T-helper 2 cell treated with Interferon-gamma antibody and Interleukin-4, amounts not matched to agents 100 ng/mL and 5 ng/mL, for 36 hours (primary cell): Measurements from ENCODE around the gene HMGA1. TPM values are rescaled to one million over a fixed set of nuclear protein-coding genes. Genes with fewer than 3 reads are reported as not detected.

Experiments used
- intact Hi-C: fragments of 100-400 bp; cut with micrococcal nuclease; formaldehyde crosslinking; loops from one replicate; pipeline ENCODE4 v1.15.1; 2023
- total RNA-seq: library from RNA; stranded (reverse); gene quantifications from 2 replicates; pipeline ENCODE4 v1.2.3, GENCODE V29; 2022

Gene HMGA1
- total RNA-seq, 1 donor from 2014 or later, result 293 TPM

DNA sequence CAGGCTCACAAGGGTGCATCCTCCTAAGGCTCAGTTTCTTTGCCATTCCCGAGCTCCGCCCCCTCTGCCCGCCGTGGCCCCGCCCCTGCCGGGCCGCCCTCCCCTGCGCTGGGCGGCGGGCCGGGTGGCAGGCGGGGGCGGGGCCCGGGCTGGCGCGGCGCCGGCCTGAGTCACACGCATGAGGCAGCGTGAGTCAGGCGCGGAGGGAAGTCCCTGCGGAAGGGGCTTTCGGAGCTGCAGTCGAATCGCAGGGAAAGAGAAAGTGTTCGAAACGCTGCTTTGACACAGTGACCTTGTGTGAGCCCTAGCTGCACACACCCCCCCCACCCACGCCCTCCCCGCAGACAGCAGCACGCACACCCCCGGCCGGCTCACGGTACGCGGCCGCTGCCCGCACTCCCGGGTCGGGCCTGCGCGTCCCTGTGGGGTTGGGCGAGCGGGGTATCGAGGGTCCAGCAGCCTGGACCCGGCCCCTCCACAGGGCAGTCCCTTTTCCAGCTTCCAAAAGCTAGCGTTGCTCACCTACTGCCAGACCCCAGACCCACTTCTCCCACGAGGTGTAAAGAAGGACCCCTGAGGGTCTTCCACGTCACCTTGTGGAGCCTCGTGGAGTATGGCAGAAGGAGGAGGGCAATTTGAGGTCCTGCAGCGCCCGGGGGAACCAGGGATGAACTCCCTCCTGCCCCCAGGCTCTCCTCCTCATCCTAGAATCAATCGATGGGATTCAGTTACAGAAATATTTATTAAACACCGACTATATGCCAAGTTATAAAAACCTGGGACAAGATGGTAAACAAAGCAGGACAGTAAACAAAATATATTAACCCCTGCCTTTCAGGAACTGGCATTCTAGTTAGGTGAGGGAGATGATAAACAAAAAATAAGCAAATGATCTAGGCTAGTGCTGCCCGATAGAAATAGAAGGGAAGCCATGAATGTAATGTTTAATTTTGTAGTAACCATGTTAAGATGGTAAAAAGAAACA lies 12.4 kb upstream of the HMGA1 start:
- intact Hi-C loops, result loop anchor here (1.0 kb wide), 3 partner anchors 12 to 202 kb away; partner anchors contain the start of genes HMGA1, RPS10 and SMIM29

GRCh38 chr6:34225551-34225950 lies 11.1 kb upstream of the HMGA1 start:
- intact Hi-C loops, result no loop called here

DNA sequence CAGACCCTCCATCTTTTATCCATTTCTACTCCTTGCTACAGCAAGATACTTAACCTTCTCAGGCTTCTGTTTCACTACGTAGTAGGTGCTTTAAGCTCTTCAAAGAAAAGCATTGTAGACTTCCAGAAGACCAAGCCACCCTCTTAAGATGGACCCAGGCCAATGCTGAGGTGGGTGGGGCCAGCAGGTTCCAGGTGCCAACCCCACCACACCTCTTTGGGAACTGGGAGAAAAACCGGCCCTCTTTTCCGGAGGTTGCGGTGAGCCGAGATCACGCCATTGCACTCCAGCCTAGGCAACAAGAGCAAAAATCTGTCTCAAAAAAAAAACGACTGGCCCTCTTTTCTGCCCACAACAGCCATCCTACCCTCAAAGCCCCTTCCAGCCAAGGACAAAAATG lies 10.6 kb upstream of the HMGA1 start:
- intact Hi-C loops, result no loop called here

GRCh38 chr6:34226731-34227586 lies 9.7 kb upstream of the HMGA1 start:
- intact Hi-C loops, result no loop called here

DNA sequence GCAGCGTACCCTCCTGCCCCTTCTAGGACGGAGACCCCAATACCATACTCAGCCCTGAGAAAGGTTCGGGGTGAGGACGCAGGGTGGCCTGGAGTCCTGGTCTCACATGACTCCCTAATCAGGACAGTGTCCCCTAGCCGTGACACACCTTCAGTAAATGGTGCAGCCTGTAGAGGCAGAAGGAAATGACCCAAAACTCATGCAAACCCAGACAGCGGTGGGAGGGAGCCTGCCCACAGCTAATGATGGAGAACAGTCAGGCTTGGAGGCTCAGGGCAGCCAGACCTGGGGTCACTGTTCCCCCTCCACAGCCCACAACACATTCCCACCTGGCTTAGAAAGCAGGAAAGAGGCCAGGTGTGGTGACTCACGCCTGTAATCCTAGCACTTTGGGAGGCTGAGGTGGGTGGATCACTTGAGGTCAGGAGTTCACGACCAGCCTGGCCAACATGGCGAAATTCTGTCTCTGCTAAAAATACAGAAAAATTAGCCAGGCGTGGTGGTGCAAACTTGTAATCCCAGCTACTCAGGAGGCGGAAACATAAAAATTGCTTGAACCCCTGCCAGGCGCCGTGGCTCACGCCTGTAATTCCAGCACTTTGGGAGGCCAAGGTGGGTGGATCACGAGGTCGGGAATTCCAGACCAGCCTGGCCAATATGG lies 8.8 kb upstream of the HMGA1 start:
- intact Hi-C loops, result no loop called here

GRCh38 chr6:34229877-34230276 lies 6.8 kb upstream of the HMGA1 start:
- intact Hi-C loops, result no loop called here

- intact Hi-C loops, result no loop called here
Observed at GRCh38 chr6:34230653-34231371, 5.9 kb upstream of the HMGA1 start.

DNA sequence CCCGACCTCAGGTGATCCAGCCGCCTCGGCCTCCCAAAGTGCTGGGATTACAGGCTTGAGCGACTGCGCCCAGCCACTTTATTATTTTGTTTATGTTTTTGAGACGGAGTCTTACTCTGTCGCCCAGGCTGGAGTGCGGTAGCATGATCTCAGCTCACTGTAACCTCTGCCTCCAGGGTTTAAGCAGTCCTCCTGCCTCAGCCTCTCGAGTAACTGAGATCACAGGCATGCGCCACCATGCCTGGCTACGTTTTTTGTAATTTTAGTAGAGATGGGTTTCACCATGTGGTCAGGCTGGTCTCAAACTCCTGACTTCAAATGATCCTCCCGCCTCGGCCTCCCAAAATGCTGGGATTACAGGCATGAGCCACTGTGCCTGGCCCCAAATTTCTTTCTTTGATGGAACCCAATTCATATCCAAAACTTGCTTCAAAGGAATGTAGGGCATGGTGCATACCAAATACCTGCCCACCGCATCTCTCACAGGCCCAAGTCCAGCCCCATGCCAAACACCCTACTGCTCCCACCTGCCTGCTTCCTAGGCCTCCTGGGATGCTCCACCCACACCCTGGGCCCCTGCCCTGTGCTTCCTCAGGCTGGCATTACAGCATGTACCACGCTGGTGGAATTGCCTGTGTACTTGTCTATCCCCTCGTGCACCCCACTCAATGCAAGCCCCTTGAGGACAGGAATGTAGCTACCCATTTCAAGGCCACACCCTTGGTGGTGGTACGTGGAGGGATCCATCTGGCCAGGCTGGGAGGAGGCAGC lies 4.9 kb upstream of the HMGA1 start:
- intact Hi-C loops, result no loop called here

GRCh38 chr6:34232901-34233300 lies 3.8 kb upstream of the HMGA1 start:
- intact Hi-C loops, result no loop called here

DNA sequence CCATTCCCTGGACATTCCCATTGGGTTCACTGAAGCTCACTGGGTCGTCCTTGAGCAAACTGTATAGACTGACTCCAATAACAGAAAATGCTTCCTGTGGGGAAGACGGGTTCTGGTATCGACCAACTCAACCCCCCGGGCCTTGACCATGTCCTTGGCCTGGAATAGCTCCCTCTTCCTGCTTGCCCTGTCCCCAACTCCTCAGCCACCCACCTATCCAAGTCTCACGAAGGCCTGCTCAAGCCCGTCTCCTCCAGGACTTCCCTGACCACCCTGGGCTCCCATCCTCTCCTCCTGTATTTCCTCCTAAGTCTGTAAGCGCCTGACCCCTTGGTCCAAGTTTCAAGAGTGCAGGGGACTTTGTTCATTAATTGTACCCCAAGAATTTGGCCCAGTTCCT lies 2.8 kb upstream of the HMGA1 start:
- intact Hi-C loops, result no loop called here

DNA sequence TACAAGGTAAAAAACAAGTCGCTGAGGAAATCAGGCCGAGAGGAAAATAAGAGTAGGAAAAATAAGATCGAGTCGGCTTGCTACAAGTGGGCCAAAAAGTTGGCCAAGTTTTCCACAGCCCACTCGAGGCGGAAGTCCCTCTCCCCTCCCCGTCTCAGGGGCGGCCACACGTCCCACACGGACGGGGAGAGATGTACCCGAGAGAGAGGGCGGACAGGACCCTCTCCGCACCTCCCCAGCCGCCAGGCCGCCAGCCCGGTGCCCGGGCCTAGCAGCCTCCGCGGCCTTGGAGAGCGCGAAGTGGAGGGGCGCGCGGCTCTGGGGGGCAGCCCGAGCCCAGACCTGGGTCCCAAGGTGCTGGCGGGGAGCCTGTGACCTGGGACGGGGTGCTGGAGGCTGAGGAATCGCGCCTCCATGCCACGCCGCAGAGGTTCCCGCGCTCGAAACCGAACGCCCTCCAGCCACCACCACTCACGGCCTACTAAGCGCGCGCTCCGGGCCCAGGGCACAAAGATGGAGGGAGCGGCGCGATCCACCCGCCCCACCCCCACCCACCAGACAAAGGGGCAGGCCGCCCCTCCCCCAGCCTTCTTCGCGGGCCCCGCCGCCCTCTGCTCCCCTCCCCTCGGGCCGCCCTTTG lies 1.9 kb upstream of the HMGA1 start:
- intact Hi-C loops, result loop anchor here (5.0 kb wide), 1 partner anchor 293 kb away; no protein-coding TSS in a partner anchor

DNA sequence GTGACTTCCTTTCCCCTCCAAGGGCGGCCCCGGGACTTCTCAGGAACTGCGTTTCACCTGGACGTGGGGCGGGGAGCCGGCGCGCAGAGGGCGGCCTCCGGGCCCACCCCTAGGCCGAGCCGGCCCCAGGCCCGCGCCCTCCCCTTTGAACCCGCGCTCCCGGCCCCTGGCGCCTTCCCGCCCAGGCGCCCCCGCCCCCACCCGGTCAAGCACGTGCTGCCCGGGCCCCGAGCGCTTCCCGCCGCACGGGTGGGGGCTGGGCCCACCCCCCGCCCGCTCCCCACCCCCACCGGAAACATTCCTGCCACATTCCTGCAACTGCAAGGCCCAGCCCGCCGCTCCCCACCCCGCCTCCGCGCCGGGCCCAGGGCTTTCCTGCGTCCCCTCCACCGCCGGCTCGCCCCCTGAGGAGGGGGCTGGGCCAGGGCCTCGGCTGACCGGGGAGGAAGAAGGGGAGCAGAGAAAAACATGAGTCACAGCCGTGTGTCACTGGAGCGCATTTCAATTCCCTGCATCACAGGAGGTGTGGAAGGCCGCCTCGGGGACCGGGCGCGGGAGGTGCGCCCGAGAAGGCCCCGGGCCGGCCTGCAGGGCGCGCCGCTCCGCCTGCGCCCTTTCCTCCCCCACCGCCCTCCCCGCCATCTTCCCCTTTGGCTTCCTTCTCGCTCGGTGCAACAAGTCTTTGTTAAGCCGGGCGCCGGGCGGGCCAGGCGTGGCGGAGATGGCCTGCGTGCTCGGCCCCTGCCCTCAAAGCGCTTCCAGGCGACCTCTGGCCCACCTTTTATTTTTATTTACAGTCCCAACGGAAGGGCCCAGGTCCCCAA lies 1.2 kb upstream of the HMGA1 start:
- intact Hi-C loops, result loop anchor here (1.0 to 5.0 kb wide), 5 partner anchors 11 to 292 kb away; partner anchors contain the start of gene SMIM29

DNA sequence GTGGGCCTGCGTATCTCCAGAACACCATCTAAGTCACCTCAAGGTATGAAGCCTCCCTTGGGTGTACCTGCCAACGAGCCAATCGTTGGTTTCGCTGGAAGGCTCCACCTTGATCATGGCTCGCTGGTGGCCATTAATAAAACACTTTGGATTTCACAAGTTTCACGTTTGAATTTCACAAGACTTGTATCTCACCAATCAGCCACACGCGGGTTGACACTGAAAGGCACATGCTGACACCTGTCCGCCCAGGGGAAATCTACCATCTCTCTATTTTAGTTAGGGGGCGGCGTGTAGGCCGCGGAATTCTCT lies 586 bp upstream of the HMGA1 start:
- intact Hi-C loops, result loop anchor here (1.0 to 5.0 kb wide), 5 partner anchors 12 to 291 kb away; partner anchors contain the start of gene SMIM29

- intact Hi-C loops, result loop anchor here (2.0 to 5.0 kb wide), 2 partner anchors 55 to 290 kb away; no protein-coding TSS in a partner anchor
Observed at GRCh38 chr6:34237316-34237721, 646 bp downstream of the HMGA1 start.

DNA sequence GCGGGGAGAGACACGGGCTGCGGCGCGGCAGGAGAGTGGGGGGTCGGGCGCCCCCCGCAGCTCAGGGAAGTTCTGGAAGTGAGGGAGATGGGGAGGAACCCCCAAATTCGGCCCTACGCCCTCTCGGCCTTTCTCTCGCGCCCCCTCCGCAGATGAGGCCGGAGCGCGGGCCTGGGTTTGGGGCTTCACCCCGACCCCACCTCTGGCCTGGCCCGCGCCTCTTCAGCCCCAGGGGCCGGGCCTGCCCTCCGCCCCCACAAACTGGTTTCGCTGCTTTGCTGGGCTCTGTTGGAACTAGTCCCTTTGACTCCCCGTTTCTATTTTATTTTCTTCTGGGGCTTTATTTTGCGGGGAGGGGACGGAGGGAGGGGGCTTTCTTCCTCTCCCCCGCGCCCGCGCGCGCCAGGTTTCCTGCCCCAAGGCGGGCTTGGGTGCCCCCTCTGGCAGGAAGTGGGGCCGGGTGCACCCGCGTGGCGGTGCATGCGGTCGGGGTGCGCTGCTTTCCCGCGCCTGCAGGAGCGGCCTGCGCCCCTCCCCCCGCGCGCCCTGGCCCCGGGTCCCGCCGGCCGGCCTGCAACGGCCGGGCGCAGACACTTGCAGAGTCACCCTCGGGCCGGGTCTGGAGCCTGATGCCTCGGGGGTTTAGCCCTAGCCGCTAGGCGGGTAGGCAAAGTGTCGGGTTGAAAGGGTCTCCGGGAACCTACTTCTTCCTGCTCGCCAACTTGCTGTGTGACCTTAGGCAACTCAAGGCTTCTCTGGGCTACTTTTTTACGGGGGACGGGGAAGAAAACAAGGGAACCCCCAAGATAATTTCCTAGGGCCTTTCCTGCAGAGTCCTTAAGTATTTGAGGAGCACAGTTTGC lies 1.3 kb downstream of the HMGA1 start:
- intact Hi-C loops, result loop anchor here (2.0 to 5.0 kb wide), 2 partner anchors 55 to 289 kb away; no protein-coding TSS in a partner anchor

GRCh38 chr6:34238585-34239499 lies 2.2 kb downstream of the HMGA1 start:
- intact Hi-C loops, result loop anchor here (5.0 kb wide), 1 partner anchor 288 kb away; no protein-coding TSS in a partner anchor
